ENCODE measurements around the gene SLC25A29.

SLC25A29 gene

DNA sequence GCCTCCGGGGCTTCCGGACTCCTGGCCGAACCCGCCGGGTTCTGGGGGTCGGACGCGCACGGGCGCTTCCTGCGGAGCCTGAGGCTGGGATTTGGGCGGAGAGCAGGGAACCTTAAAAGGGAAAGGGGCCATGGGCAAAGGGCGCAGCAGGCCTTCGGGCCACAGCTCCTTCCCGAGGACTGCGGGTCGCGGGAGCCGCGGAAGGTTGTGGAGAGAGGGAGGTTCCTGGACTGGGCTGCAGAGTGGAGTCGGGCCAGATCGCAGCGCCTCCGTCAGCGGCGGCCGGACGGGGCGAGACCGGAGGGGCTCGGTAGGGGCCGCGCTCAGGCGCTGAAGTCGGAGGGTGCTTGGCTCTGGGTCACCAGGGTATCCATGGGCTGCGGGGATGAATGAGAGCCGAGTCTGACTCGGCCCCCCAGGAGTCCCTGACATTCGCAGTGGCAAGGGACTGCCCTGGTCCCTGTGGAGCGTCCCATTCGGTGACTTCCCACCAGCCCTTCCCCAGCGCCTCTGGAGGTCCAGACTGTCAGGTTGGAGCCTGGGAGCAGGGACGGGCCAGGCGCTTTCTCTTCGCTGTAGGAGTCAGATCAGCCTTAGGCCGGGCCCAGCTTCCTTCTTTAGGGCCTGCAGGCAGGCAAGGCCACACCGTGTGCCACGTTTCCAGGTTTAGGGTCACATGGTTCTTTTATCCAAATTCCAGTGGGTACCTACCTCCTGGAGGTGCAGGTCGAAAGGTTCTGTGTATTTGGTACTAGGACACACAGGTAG lies 938 bp upstream of the SLC25A29 start:
- TF ChIP-seq YY1 (IDR thresholded peaks at IDR 0.05; ENCODE audit: low read depth) (no peak), EP300 (IDR thresholded peaks at IDR 0.05; ENCODE audit: borderline replicate concordance) (no peak), EGR1 (IDR thresholded peaks at IDR 0.05) (no peak), FOXM1 (IDR thresholded peaks at IDR 0.05; ENCODE audit: borderline replicate concordance, low read depth) (no peak), TEAD4 (IDR thresholded peaks at IDR 0.05) (no peak), CEBPB (IDR thresholded peaks at IDR 0.05) (no peak), NFIC (IDR thresholded peaks at IDR 0.05) (no peak), RAD21 (IDR thresholded peaks at IDR 0.05; ENCODE audit: low read depth) (no peak), ZBTB7A (IDR thresholded peaks at IDR 0.05; ENCODE audit: low read depth) (no peak), CREB1 (IDR thresholded peaks at IDR 0.05; ENCODE audit: low read depth) (no peak), TAF1 (IDR thresholded peaks at IDR 0.05; ENCODE audit: low read depth) (no peak), TCF12 (IDR thresholded peaks at IDR 0.05; ENCODE audit: low read depth) (no peak)
- TF ChIP-seq, protein P1, sequence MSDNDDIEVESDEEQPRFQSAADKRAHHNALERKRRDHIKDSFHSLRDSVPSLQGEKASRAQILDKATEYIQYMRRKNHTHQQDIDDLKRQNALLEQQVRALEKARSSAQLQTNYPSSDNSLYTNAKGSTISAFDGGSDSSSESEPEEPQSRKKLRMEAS (IDR thresholded peaks at IDR 0.05): no peak; the same call in 1 of the 2 replicates
- TF ChIP-seq, protein P2, sequence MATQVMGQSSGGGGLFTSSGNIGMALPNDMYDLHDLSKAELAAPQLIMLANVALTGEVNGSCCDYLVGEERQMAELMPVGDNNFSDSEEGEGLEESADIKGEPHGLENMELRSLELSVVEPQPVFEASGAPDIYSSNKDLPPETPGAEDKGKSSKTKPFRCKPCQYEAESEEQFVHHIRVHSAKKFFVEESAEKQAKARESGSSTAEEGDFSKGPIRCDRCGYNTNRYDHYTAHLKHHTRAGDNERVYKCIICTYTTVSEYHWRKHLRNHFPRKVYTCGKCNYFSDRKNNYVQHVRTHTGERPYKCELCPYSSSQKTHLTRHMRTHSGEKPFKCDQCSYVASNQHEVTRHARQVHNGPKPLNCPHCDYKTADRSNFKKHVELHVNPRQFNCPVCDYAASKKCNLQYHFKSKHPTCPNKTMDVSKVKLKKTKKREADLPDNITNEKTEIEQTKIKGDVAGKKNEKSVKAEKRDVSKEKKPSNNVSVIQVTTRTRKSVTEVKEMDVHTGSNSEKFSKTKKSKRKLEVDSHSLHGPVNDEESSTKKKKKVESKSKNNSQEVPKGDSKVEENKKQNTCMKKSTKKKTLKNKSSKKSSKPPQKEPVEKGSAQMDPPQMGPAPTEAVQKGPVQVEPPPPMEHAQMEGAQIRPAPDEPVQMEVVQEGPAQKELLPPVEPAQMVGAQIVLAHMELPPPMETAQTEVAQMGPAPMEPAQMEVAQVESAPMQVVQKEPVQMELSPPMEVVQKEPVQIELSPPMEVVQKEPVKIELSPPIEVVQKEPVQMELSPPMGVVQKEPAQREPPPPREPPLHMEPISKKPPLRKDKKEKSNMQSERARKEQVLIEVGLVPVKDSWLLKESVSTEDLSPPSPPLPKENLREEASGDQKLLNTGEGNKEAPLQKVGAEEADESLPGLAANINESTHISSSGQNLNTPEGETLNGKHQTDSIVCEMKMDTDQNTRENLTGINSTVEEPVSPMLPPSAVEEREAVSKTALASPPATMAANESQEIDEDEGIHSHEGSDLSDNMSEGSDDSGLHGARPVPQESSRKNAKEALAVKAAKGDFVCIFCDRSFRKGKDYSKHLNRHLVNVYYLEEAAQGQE (IDR thresholded peaks at IDR 0.05; ENCODE audit: low read depth): no peak
- TF ChIP-seq, protein P3, sequence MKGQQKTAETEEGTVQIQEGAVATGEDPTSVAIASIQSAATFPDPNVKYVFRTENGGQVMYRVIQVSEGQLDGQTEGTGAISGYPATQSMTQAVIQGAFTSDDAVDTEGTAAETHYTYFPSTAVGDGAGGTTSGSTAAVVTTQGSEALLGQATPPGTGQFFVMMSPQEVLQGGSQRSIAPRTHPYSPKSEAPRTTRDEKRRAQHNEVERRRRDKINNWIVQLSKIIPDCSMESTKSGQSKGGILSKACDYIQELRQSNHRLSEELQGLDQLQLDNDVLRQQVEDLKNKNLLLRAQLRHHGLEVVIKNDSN (IDR thresholded peaks at IDR 0.05): no peak

- TF ChIP-seq TEAD4 (IDR thresholded peaks at IDR 0.05) (no peak), EGR1 (IDR thresholded peaks at IDR 0.05) (peak; percentile 69; the same call in 1 of the 2 replicates)
These were observed 732 bp downstream of the SLC25A29 start for GRCh38 chr14:100305324-100306100.

DNA sequence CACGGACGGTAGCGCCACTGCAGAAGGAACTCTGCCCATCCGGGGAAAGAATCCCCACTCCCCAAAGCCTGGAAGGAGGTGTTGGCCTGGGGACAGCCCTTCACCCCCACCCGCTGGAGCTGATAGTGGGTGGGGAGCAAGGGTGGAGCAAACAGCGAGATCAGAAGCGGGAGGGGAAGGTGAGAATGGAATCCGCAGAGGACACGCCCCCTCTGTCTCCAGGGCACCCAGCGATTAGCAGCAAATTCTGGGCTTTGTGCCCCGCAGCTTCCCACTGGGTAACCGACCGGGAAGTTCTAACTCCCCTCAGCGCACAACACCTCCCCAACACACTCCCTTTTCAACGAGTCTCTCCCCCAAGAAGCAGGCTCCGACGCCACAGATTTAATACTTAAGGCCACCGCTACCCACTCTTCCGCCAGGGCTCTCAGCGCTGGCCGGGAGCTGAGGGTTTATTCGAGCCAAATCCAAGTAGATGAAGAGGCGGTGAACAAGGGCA lies 1.4 kb downstream of the SLC25A29 start:
- TF ChIP-seq NFIC (IDR thresholded peaks at IDR 0.05) (0 out of 2 replicates have a peak, but pooled peaks have one; percentile 27), TCF12 (IDR thresholded peaks at IDR 0.05; ENCODE audit: low read depth) (no peak), TEAD4 (IDR thresholded peaks at IDR 0.05) (0 out of 2 replicates have a peak, but pooled peaks have one; percentile 30), TAF1 (IDR thresholded peaks at IDR 0.05; ENCODE audit: low read depth) (no peak), EP300 (IDR thresholded peaks at IDR 0.05; ENCODE audit: borderline replicate concordance) (no peak), ZBTB7A (IDR thresholded peaks at IDR 0.05; ENCODE audit: low read depth) (no peak), CREB1 (IDR thresholded peaks at IDR 0.05; ENCODE audit: low read depth) (no peak), FOXM1 (IDR thresholded peaks at IDR 0.05; ENCODE audit: borderline replicate concordance, low read depth) (no peak), EGR1 (IDR thresholded peaks at IDR 0.05) (no peak)
- TF ChIP-seq, protein P1 (IDR thresholded peaks at IDR 0.05): peak; percentile 15; the same call in 1 of the 2 replicates
- TF ChIP-seq, protein P2 (IDR thresholded peaks at IDR 0.05; ENCODE audit: low read depth): no peak

- no peak for TF ChIP-seq NFIC (IDR thresholded peaks at IDR 0.05)
- TF ChIP-seq, protein P3 (IDR thresholded peaks at IDR 0.05): 0 out of 2 replicates have a peak, but pooled peaks have one; percentile 35
These were observed 2.3 kb downstream of the SLC25A29 start for GRCh38 chr14:100303925-100304324.

DNA sequence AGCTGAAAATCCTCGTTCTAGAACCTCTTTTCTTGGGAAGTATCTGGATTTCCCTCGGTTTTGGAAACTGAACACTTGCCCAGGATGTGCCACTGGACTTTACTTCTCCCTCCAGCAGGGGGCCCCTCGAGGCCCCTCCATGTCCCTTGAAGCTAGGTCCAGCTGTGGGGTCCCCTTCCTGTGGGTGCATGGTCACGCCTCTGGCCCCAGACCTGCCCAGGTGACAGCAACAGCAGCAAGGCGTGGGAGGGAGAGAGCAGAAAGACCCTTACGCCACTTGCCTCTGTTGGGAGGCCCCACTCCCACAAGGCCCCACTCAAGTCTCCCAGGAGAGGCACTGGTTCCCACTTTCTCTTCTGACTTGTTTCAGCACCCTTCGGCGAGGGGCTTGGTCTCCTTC lies 3.1 kb downstream of the SLC25A29 start:
- TF ChIP-seq CEBPB (IDR thresholded peaks at IDR 0.05): no peak
- no peak for TF ChIP-seq EP300 (IDR thresholded peaks at IDR 0.05; ENCODE audit: borderline replicate concordance)
- TF ChIP-seq RAD21 (IDR thresholded peaks at IDR 0.05; ENCODE audit: low read depth): peak; percentile 41

DNA sequence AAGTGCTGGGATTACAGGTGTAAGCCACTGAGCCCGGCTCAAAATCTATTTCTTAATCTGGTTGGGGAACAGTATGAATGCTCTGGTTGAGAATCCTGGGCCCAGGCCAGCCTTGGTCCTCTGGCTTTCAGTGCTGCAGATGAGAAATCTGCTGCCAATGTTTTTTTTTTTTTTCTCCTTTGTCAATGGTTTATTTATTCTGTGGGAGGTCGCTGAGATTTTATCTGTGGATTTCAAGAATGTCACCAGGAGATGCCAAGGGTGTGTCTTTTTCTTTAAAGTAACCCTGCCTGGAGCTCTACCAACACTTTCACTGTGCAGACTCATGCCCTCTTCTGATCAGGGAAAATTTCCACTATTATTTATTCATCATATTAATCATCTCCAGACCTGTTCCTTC lies 3.6 kb downstream of the SLC25A29 start:
- TF ChIP-seq TAF1 (IDR thresholded peaks at IDR 0.05; ENCODE audit: low read depth): no peak

All from Ishikawa (cell line).